ENCODE results near the gene TAAR2. TPM values are rescaled to one million over a fixed set of nuclear protein-coding genes. Genes with fewer than 3 reads are reported as not detected.

The TAAR2 gene
- total and polyA plus RNA-seq, 2 experiments from 2014 or later = not detected

DNA sequence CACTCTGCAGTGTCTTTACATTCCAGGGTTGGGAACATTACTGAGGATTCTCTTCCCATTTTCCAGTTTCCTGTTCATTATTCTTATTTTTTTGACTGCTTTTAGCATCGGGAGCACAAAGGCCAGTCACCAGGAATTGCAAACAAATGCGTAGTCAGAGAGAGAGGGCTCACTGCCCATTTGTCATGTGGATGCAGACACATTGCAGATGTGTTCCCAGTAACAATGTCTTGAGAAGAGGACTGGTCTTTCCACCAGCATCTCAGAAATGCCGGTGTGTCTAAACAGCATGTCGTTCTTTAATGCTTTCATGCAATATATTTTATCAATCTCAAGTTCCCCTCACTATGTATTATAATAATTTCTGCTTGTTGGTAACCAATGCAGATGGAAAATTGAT is 54.9 kb downstream of the TAAR2 start:
- no peaks in the 10 kb centered on the region for H3K9me2 ChIP-seq (ENCODE audit: insufficient read depth)
- no peak overlapping the region for H3K4me2 ChIP-seq (ENCODE audit: unreplicated experiment)
- no peak overlapping the region for H3K9ac ChIP-seq
- no peaks in the 10 kb centered on the region for H4K20me1 ChIP-seq (ENCODE audit: insufficient read depth)
- no peaks in the 10 kb centered on the region for H3K9me3 ChIP-seq (ENCODE audit: low read depth)
- peaks cover 64% of the 10 kb centered on the region for H3K27me3 ChIP-seq (replicated peaks; ENCODE audit: insufficient read depth)
- no peak overlapping the region for H3K27ac ChIP-seq
- H3K79me2 ChIP-seq (ENCODE audit: insufficient read depth) = no peaks in the 10 kb centered on the region
- H3K36me3 ChIP-seq (ENCODE audit: low read depth) = no peaks in the 10 kb centered on the region
- in situ Hi-C loops (cut with MboI) = no loop called here
- no peaks in the 10 kb centered on the region for H3K4me1 ChIP-seq (ENCODE audit: insufficient read depth)
- no peak for DNase-seq
- H3K4me3 ChIP-seq = no peak overlapping the region
- WGBS, 2 experiments (ENCODE audit: low coverage in 1 of 2, low lambda C conversion rate in 2 of 2, missing lambda C conversion rate in 2 of 2) = 43% methylated on average over 4 of the region's 4 CpGs
- no peaks in the 10 kb centered on the region for H3F3A ChIP-seq (ENCODE audit: insufficient read depth)
- no peak overlapping the region for H2AFZ ChIP-seq
- no peak for TF ChIP-seq EZH2phosphoT487 (IDR thresholded peaks at IDR 0.05; ENCODE audit: insufficient read depth, low read depth)
- TF ChIP-seq EZH2 (IDR thresholded peaks at IDR 0.05; ENCODE audit: insufficient read depth, poor library complexity, severe bottlenecking) = no peak

DNA sequence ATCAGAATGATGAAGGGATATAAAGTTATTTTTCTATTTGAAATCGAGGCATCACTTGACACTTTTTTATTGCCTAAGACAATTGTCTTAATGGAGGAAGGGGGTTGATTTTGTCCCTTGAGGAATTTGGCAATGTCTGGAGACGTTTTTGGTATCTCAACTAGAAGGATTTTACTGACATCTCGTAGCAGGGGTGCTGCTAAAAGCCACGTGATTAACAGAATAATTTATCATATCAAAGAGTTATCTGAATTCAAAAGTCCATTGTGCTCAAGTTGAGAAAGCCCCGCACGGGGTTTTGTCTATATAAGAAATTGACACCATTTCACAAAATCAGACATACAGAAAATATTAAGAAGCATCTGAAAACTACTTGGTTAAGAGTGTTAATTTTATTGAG is 55.5 kb downstream of the TAAR2 start:
- Histone ChIP-seq H3K4me1 (ENCODE audit: insufficient read depth) (no peaks in the 10 kb centered on the region), H3K27ac (no peak overlapping the region), H3K4me3 (no peak overlapping the region), H2AFZ (no peak overlapping the region), H3K79me2 (ENCODE audit: insufficient read depth) (no peaks in the 10 kb centered on the region), H3K27me3 (replicated peaks; ENCODE audit: insufficient read depth) (peaks cover 67% of the 10 kb centered on the region), H3K9me3 (ENCODE audit: low read depth) (no peaks in the 10 kb centered on the region), H3K36me3 (ENCODE audit: low read depth) (no peaks in the 10 kb centered on the region), H4K20me1 (ENCODE audit: insufficient read depth) (no peaks in the 10 kb centered on the region), H3K9me2 (ENCODE audit: insufficient read depth) (no peaks in the 10 kb centered on the region), H3K4me2 (ENCODE audit: unreplicated experiment) (no peak overlapping the region), H3K9ac (no peak overlapping the region), H3F3A (ENCODE audit: insufficient read depth) (no peaks in the 10 kb centered on the region)
- TF ChIP-seq EZH2 (IDR thresholded peaks at IDR 0.05; ENCODE audit: insufficient read depth, poor library complexity, severe bottlenecking) = no peak
- TF ChIP-seq EZH2phosphoT487 (IDR thresholded peaks at IDR 0.05; ENCODE audit: insufficient read depth, low read depth) = no peak
- whole genome bisulfite sequencing, 2 experiments (ENCODE audit: low coverage in 1 of 2, low lambda C conversion rate in 2 of 2, missing lambda C conversion rate in 2 of 2) = 34 to 35% methylated on average over 6 of the region's 6 CpGs
- DNase-seq = no peak
- in situ Hi-C loops (cut with MboI) = no loop called here

DNA sequence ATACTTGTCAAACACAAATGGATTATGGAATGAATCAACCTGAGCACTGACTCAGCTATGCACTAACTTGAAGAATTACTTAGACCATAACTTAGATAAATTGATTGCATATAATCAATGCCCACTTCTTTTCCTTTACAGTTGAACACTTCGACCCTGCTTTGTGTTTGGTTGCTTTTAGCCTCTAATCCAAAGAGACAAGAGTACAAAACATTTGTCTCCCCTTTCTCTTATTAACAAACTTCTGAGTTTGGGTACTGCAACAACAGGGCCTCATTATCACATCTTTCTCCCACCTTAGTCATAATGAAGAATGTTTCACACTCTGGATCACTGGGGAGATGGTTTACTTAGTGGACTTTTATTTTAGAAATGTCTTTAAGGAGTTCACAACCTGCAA is 56.5 kb downstream of the TAAR2 start:
- in situ Hi-C loops (cut with MboI) = no loop called here
- WGBS, 2 experiments (ENCODE audit: low coverage in 1 of 2, low lambda C conversion rate in 2 of 2, missing lambda C conversion rate in 2 of 2) = 29 to 36% methylated on average over 1 of the region's 1 CpG
- Histone ChIP-seq H2AFZ (no peak overlapping the region), H3K27me3 (replicated peaks; ENCODE audit: insufficient read depth) (peaks cover 76% of the 10 kb centered on the region), H3K36me3 (ENCODE audit: low read depth) (no peaks in the 10 kb centered on the region), H3K4me1 (ENCODE audit: insufficient read depth) (no peaks in the 10 kb centered on the region), H3K4me3 (no peak overlapping the region), H3K9me2 (ENCODE audit: insufficient read depth) (no peaks in the 10 kb centered on the region), H3K27ac (no peak overlapping the region), H3K9me3 (ENCODE audit: low read depth) (no peaks in the 10 kb centered on the region), H3F3A (ENCODE audit: insufficient read depth) (no peaks in the 10 kb centered on the region), H3K4me2 (ENCODE audit: unreplicated experiment) (no peak overlapping the region), H3K9ac (no peak overlapping the region), H3K79me2 (ENCODE audit: insufficient read depth) (no peaks in the 10 kb centered on the region), H4K20me1 (ENCODE audit: insufficient read depth) (no peaks in the 10 kb centered on the region)
- TF ChIP-seq EZH2phosphoT487 (IDR thresholded peaks at IDR 0.05; ENCODE audit: insufficient read depth, low read depth) (no peak), EZH2 (IDR thresholded peaks at IDR 0.05; ENCODE audit: insufficient read depth, poor library complexity, severe bottlenecking) (no peak)
- DNase-seq = no peak

Other genes starting within 250 kb of the TAAR2 start
- 522 and 528 TPM in 2 replicates for gene MOXD1, start 222.8 kb downstream of the TAAR2 start, total RNA-seq (2014; rRNA removed; shearing (Covaris generic))
- 557 and 564 TPM in 2 replicates for gene MOXD1, start 222.8 kb downstream of the TAAR2 start, polyA plus RNA-seq (2016; fragmentation: Nextera tagmentation; extraction: Ambion mirVana)
- 47.2 and 61.5 TPM in 2 replicates for gene STX7, start 111.2 kb downstream of the TAAR2 start, total RNA-seq (2014; rRNA removed; shearing (Covaris generic))
- gene STX7, start 111.2 kb downstream of the TAAR2 start, polyA plus RNA-seq (2016; fragmentation: Nextera tagmentation; extraction: Ambion mirVana) = 52.9 and 59.8 TPM in 2 replicates
- not detected in 2 replicates for gene TAAR9, start 86.0 kb downstream of the TAAR2 start, total RNA-seq (2014; rRNA removed; shearing (Covaris generic))
- not detected in 2 replicates for gene TAAR9, start 86.0 kb downstream of the TAAR2 start, polyA plus RNA-seq (2016; fragmentation: Nextera tagmentation; extraction: Ambion mirVana)
- not detected in 2 replicates for gene TAAR8, start 71.6 kb downstream of the TAAR2 start, total RNA-seq (2014; rRNA removed; shearing (Covaris generic))
- gene TAAR8, start 71.6 kb downstream of the TAAR2 start, polyA plus RNA-seq (2016; fragmentation: Nextera tagmentation; extraction: Ambion mirVana) = not detected in 2 replicates
- not detected in 2 replicates for gene TAAR6, start 54.0 kb downstream of the TAAR2 start, total RNA-seq (2014; rRNA removed; shearing (Covaris generic))
- not detected in 2 replicates for gene TAAR6, start 54.0 kb downstream of the TAAR2 start, polyA plus RNA-seq (2016; fragmentation: Nextera tagmentation; extraction: Ambion mirVana)
- not detected in 2 replicates for gene TAAR5, start 34.5 kb downstream of the TAAR2 start, total RNA-seq (2014; rRNA removed; shearing (Covaris generic))
- not detected in 2 replicates for gene TAAR5, start 34.5 kb downstream of the TAAR2 start, polyA plus RNA-seq (2016; fragmentation: Nextera tagmentation; extraction: Ambion mirVana)
- not detected in 2 replicates for gene TAAR1, start 34.9 kb upstream of the TAAR2 start, total RNA-seq (2014; rRNA removed; shearing (Covaris generic))
- gene TAAR1, start 34.9 kb upstream of the TAAR2 start, polyA plus RNA-seq (2016; fragmentation: Nextera tagmentation; extraction: Ambion mirVana) = not detected in 2 replicates
- gene VNN1, start 89.8 kb upstream of the TAAR2 start, total RNA-seq (2014; rRNA removed; shearing (Covaris generic)) = 0.86 TPM in 1 of 2 replicates, not detected in the other
- gene VNN1, start 89.8 kb upstream of the TAAR2 start, polyA plus RNA-seq (2016; fragmentation: Nextera tagmentation; extraction: Ambion mirVana) = 0.52 and 0.61 TPM in 2 replicates
- not detected in 2 replicates for gene VNN2, start 133.6 kb upstream of the TAAR2 start, total RNA-seq (2014; rRNA removed; shearing (Covaris generic))
- gene VNN2, start 133.6 kb upstream of the TAAR2 start, polyA plus RNA-seq (2016; fragmentation: Nextera tagmentation; extraction: Ambion mirVana) = 0.10 and 0.13 TPM in 2 replicates
- gene SLC18B1, start 174.4 kb upstream of the TAAR2 start, total RNA-seq (2014; rRNA removed; shearing (Covaris generic)) = 3.4 and 4.6 TPM in 2 replicates
- 4.6 and 5.8 TPM in 2 replicates for gene SLC18B1, start 174.4 kb upstream of the TAAR2 start, polyA plus RNA-seq (2016; fragmentation: Nextera tagmentation; extraction: Ambion mirVana)
- 1,194 and 1,449 TPM in 2 replicates for gene RPS12, start 190.3 kb upstream of the TAAR2 start, total RNA-seq (2014; rRNA removed; shearing (Covaris generic))
- gene RPS12, start 190.3 kb upstream of the TAAR2 start, polyA plus RNA-seq (2016; fragmentation: Nextera tagmentation; extraction: Ambion mirVana) = 469 and 492 TPM in 2 replicates

All from GM23248 (cell line).